BE2C (cell line): Measurements from ENCODE around the gene MRAP2.
A peak's percentile ranks its signal among the peaks of the same experiment; 100 is the strongest.
"Not testable (repeated sequence)": the region's sequence is repeated elsewhere in the genome, so short reads cannot be mapped to it uniquely, and the experiment has no call there.

ENCODE experiments used
- DNase-seq: peaks from one replicate; pipeline ENCODE4 v3.0.0-alpha.2; 2020
- H3K27me3 ChIP-seq: fragments of 250-450 bp; sonication (Bioruptor Pico); 2 replicates; pipeline ENCODE4 v1.5.1; 2020; ENCODE audit warnings: mild to moderate bottlenecking
- H3K36me3 ChIP-seq: fragments of 250-450 bp; sonication (Bioruptor Pico); 2 replicates; pipeline ENCODE4 v1.5.1; 2020; ENCODE audit warnings: mild to moderate bottlenecking
- H3K4me1 ChIP-seq: fragments of 250-450 bp; sonication (Bioruptor Pico); 2 replicates; pipeline ENCODE4 v1.5.1; 2020
- H3K4me3 ChIP-seq: 2 replicates; pipeline ENCODE4 v1.5.1; 2011; ENCODE audit warnings: low read depth, low read length
- H3K9me3 ChIP-seq: fragments of 250-450 bp; sonication (Bioruptor Pico); 2 replicates; pipeline ENCODE4 v1.5.1; 2020
- TF ChIP-seq, protein P1 (sequence below): IDR thresholded peaks from 2 replicates; pipeline ENCODE4 v1.5.1; 2012; ENCODE audit warnings: mild to moderate bottlenecking, low read depth, low read length

Gene MRAP2

GRCh38 chr6:84021625-84022024 is 11.9 kb upstream of the MRAP2 start:
- H3K4me3 ChIP-seq, result no peak overlapping the region
- H3K9me3 ChIP-seq, result no peaks in the 10 kb centered on the region; the same call in 1 of the 2 replicates
- peaks cover 21% of the 10 kb centered on the region for H3K4me1 ChIP-seq
- no peak for DNase-seq
- TF ChIP-seq, protein P1, sequence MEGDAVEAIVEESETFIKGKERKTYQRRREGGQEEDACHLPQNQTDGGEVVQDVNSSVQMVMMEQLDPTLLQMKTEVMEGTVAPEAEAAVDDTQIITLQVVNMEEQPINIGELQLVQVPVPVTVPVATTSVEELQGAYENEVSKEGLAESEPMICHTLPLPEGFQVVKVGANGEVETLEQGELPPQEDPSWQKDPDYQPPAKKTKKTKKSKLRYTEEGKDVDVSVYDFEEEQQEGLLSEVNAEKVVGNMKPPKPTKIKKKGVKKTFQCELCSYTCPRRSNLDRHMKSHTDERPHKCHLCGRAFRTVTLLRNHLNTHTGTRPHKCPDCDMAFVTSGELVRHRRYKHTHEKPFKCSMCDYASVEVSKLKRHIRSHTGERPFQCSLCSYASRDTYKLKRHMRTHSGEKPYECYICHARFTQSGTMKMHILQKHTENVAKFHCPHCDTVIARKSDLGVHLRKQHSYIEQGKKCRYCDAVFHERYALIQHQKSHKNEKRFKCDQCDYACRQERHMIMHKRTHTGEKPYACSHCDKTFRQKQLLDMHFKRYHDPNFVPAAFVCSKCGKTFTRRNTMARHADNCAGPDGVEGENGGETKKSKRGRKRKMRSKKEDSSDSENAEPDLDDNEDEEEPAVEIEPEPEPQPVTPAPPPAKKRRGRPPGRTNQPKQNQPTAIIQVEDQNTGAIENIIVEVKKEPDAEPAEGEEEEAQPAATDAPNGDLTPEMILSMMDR, result no peak
- no peaks in the 10 kb centered on the region for H3K27me3 ChIP-seq
- H3K36me3 ChIP-seq, result no peaks in the 10 kb centered on the region

DNA sequence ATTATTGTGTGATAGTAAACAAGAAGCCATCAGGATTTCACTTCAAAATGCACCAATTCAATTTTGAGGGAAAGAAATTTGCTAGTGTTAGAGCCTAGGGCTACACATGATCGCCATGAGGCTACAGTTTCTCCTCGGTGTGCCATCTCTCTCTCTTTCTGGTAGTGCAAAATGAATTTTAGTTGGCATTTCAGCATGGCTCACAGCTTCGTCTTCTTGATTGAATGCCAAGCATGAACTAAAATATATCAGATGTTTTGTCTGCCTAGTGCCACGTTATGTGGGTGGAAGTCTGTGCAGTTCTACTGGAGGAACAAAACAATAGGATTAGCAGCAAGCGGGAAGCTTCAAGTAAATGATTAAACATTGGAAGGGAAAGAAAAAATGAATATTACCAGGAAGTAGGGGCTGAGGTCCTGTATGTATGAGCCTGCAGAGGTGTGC is 6.8 kb upstream of the MRAP2 start:
- no peak overlapping the region for H3K4me3 ChIP-seq
- TF ChIP-seq, protein P1, result no peak
- no peaks in the 10 kb centered on the region for H3K36me3 ChIP-seq
- H3K9me3 ChIP-seq, result no peaks in the 10 kb centered on the region; the same call in 1 of the 2 replicates
- peaks cover 19% of the 10 kb centered on the region for H3K4me1 ChIP-seq
- H3K27me3 ChIP-seq, result no peaks in the 10 kb centered on the region
- no peak for DNase-seq

DNA sequence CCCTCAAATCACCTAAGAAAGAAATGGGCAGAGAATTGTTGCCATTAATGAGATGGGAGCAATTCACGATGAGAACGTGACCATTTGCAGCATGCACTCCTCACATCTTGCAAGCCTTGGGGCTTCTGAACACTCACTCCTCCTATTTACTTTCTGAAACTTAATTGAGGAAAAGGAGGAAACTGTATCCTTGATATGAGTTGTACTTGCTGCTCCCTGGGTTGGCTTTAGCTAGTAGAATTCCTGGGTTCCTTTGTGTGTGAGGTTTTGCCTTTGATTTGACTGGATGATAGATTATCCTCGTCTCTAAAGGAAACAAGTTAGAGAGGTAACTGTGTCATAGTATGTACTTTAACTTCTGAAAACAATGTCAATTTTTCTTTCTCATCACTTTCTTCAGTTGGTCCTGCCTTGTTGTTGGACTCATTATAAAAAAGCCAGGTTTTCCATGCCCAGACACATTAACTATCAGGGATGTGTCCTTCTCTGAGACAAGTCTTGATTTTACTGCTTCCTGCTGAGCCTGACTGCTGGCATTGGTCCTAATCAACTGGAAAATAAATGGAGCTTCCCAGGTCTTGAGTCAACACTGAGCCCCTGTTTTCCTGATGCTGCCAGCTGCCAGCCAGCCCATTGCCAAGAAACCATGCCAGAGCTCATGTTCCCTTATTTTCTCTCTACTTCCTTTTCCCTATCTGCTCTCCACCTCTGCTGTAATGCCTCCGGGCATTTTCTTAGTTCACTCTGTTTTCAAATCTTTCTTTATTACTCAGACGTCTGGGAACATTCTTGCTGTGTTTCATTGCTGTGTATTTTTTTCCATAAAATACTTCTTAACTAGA is 6.0 kb upstream of the MRAP2 start:
- TF ChIP-seq, protein P1, result no peak
- H3K9me3 ChIP-seq, result no peaks in the 10 kb centered on the region; the same call in 1 of the 2 replicates
- H3K4me1 ChIP-seq, result peaks cover 19% of the 10 kb centered on the region
- H3K4me3 ChIP-seq, result no peak overlapping the region
- peak; percentile 75 for DNase-seq
- H3K36me3 ChIP-seq, result no peaks in the 10 kb centered on the region
- H3K27me3 ChIP-seq, result no peaks in the 10 kb centered on the region

- TF ChIP-seq, protein P1, result no peak
- Histone ChIP-seq H3K27me3 (no peaks in the 10 kb centered on the region), H3K4me1 (peaks cover 19% of the 10 kb centered on the region), H3K4me3 (no peak overlapping the region), H3K36me3 (no peaks in the 10 kb centered on the region), H3K9me3 (no peaks in the 10 kb centered on the region; the same call in 1 of the 2 replicates)
- no peak for DNase-seq
Measured at GRCh38 chr6:84028350-84028749, 5.2 kb upstream of the MRAP2 start.

- not testable (repeated sequence) for DNase-seq, H3K27me3 ChIP-seq, H3K9me3 ChIP-seq, H3K36me3 ChIP-seq, H3K4me3 ChIP-seq
- peaks cover 12% of the 10 kb centered on the region for H3K4me1 ChIP-seq
Measured at GRCh38 chr6:84032000-84032399, 1.6 kb upstream of the MRAP2 start.

- TF ChIP-seq, protein P1, result no peak
- no peaks in the 10 kb centered on the region for H3K36me3 ChIP-seq
- no peak overlapping the region for H3K4me3 ChIP-seq
- DNase-seq, result no peak
- H3K9me3 ChIP-seq, result peaks cover 4% of the 10 kb centered on the region; the same call in 1 of the 2 replicates
- H3K4me1 ChIP-seq, result peaks cover 3% of the 10 kb centered on the region; the same call in 1 of the 2 replicates
- H3K27me3 ChIP-seq, result no peaks in the 10 kb centered on the region
Measured at GRCh38 chr6:84035484-84035883, 1.9 kb downstream of the MRAP2 start.
